Measurements from ENCODE around the gene UTP14A.

UTP14A gene

GRCh38 chrX:129958083-129958465, 52.1 kb downstream of the UTP14A start:
- no peaks in the 10 kb centered on the region for H3K9me3 Mint-ChIP-seq
- DNase-seq: no peak
- peaks cover 19% of the 10 kb centered on the region for H3K4me1 Mint-ChIP-seq (ENCODE audit: low read depth)
- peak overlapping the region; percentile 59 for H3K4me3 Mint-ChIP-seq
- H3K27ac Mint-ChIP-seq: no peak overlapping the region
- H3K27me3 Mint-ChIP-seq: peaks cover 19% of the 10 kb centered on the region
- no peaks in the 10 kb centered on the region for H3K36me3 Mint-ChIP-seq (ENCODE audit: low read depth)

- Mint-ChIP-seq H3K27ac (no peak overlapping the region), H3K4me3 (no peak overlapping the region), H3K27me3 (peaks cover 13% of the 10 kb centered on the region), H3K4me1 (ENCODE audit: low read depth) (peaks cover 19% of the 10 kb centered on the region), H3K9me3 (no peaks in the 10 kb centered on the region), H3K36me3 (ENCODE audit: low read depth) (no peaks in the 10 kb centered on the region)
- no peak for DNase-seq
Observed at GRCh38 chrX:129958814-129959492, 53.0 kb downstream of the UTP14A start.

- no peak overlapping the region for H3K27ac Mint-ChIP-seq
- H3K27me3 Mint-ChIP-seq: peaks cover 8% of the 10 kb centered on the region
- H3K9me3 Mint-ChIP-seq: no peaks in the 10 kb centered on the region
Observed at GRCh38 chrX:129959493-129959832, 53.5 kb downstream of the UTP14A start.

DNA sequence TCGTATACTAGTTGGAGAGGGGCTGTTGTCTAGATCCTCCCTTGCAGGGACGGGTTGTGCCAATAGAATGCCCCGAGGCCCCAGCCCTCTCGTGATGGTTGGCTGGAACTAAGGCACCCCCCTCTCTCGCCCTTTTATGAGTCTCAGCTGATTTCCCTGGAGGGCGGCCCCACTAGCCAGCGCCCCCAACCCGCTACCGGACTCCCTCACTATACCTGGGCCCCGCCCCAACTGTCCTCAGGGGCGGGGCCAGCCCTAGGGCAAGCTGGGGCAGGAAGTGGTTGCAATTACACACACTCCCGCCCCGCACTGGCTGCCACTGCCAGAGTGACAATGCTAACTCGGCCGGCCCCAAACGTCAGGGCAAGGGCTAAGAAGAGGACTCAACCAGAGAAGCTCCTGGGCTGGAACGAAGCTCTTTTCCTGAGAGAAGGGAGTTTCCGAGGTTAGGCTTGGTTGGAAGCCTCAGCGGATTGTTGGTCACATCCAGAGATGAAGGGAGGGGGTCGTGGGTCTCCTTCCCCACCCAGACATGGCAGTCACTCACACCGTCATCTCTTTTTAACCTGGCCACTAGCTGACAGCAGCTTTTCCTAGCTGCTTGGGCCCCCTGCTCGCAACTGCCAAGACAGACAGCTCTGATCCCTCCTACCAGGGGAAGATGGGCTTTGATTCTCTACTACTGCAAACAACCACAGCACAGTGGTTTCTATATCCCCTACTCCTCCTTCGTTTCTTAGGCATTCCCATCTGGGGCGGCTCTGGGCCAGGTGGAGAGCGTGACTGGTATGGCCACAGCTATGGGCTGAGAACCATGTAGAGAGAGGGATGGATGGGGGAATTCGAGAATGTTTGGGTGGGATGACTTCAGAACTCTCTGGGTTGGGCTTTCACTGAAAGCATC, 55.5 kb downstream of the UTP14A start:
- peak overlapping the region; percentile 70 for H3K4me3 Mint-ChIP-seq
- peaks cover 8% of the 10 kb centered on the region for H3K27me3 Mint-ChIP-seq
- H3K4me1 Mint-ChIP-seq (ENCODE audit: low read depth): peaks cover 19% of the 10 kb centered on the region
- peak overlapping the region; percentile 90 for H3K27ac Mint-ChIP-seq
- no peaks in the 10 kb centered on the region for H3K9me3 Mint-ChIP-seq
- DNase-seq: peak; percentile 77
- H3K36me3 Mint-ChIP-seq (ENCODE audit: low read depth): no peaks in the 10 kb centered on the region

More at GRCh38 chrX:129959493-129959832, 53.5 kb downstream of the UTP14A start:
- Mint-ChIP-seq H3K4me3 (no peak overlapping the region), H3K36me3 (ENCODE audit: low read depth) (no peaks in the 10 kb centered on the region), H3K4me1 (ENCODE audit: low read depth) (peaks cover 19% of the 10 kb centered on the region)
- no peak for DNase-seq

- Mint-ChIP-seq H3K9me3 (no peaks in the 10 kb centered on the region), H3K36me3 (ENCODE audit: low read depth) (no peaks in the 10 kb centered on the region), H3K27me3 (peaks cover 5% of the 10 kb centered on the region), H3K27ac (no peak overlapping the region), H3K4me1 (ENCODE audit: low read depth) (peaks cover 12% of the 10 kb centered on the region), H3K4me3 (no peak overlapping the region)
- DNase-seq: no peak
Observed at GRCh38 chrX:129963729-129964128, 57.8 kb downstream of the UTP14A start.

DNA sequence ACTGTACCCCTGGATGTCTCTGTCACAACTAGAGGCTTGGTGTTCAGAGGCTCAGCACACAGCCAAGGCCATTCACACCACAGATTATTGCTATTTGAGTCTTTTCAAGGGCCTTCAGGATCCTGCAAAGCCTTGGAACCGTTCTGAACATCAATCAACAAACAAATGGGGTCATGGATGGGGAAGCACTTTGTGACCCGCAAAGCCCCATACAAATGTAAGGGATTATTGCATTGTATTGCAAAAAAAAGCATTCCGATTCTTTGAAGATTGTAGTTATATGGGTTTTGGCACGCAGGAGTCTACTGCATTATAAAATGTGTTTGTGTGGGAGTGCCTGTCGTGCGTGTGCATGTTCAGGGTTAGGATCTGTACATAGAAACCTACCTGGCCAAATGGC, 59.2 kb downstream of the UTP14A start:
- Mint-ChIP-seq H3K4me3 (no peak overlapping the region), H3K4me1 (ENCODE audit: low read depth) (peaks cover 12% of the 10 kb centered on the region), H3K27me3 (no peaks in the 10 kb centered on the region), H3K36me3 (ENCODE audit: low read depth) (no peaks in the 10 kb centered on the region), H3K27ac (no peak overlapping the region), H3K9me3 (no peaks in the 10 kb centered on the region)
- DNase-seq: no peak

GRCh38 chrX:129968968-129969367, 63.0 kb downstream of the UTP14A start:
- no peak overlapping the region for H3K27ac Mint-ChIP-seq
- DNase-seq: no peak
- H3K4me1 Mint-ChIP-seq (ENCODE audit: low read depth): no peaks in the 10 kb centered on the region
- H3K9me3 Mint-ChIP-seq: no peaks in the 10 kb centered on the region
- H3K36me3 Mint-ChIP-seq (ENCODE audit: low read depth): no peaks in the 10 kb centered on the region
- H3K27me3 Mint-ChIP-seq: peaks cover 10% of the 10 kb centered on the region
- H3K4me3 Mint-ChIP-seq: no peak overlapping the region

DNA sequence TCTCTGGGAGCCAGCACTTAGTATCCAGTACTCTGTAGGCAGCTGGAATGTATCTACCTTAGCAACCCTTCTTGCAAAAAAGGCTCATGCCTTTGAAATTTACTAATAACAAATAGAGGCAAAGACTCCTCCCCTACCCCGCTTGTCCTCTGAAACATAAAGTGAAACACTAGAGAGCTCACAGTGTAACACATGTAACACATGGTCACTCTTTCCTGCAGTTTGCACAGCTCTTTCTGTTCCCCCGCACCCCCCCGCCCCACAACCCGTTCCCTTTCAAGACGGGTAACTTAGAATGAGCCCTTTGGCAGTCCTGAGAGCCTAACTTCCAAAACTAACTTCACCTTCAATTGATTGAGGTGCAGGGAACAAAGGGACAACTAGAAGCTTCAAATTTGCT, 70.5 kb downstream of the UTP14A start:
- H3K27me3 Mint-ChIP-seq: peaks cover 26% of the 10 kb centered on the region
- DNase-seq: no peak
- peaks cover 1% of the 10 kb centered on the region for H3K4me1 Mint-ChIP-seq (ENCODE audit: low read depth)
- no peaks in the 10 kb centered on the region for H3K36me3 Mint-ChIP-seq (ENCODE audit: low read depth)
- H3K27ac Mint-ChIP-seq: no peak overlapping the region
- no peak overlapping the region for H3K4me3 Mint-ChIP-seq
- no peaks in the 10 kb centered on the region for H3K9me3 Mint-ChIP-seq

Measured in activated T-cell treated with anti-CD3 and anti-CD28 coated beads, Interleukin-2, amount 50 U/mL, for 24 hours (primary cell).